ENCODE measurements around the gene DACT2.

DACT2 gene

DNA sequence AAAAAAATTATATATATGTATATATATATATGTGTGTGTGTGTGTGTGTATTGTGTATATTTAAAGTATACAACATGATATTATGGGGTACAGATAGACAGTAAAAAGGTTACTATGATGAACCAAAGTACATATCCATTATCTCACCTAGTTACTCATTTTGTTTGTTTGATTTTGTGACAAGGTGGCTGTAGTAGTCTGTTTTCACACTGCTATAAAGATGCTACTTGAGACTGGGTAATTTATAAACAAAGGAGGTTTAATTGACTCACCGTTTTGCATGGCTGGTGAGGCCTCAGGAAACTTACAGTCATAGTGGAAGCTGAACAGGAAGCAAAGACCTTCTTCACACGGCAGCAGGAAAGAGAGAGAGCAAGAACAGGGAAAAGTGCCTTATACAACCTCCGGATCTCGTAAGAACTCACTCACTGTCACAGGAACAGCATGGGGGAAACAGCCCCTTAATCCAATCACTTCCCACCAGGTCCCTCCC, 30.2 kb upstream of the DACT2 start:
- no peak for DNase-seq

DNA sequence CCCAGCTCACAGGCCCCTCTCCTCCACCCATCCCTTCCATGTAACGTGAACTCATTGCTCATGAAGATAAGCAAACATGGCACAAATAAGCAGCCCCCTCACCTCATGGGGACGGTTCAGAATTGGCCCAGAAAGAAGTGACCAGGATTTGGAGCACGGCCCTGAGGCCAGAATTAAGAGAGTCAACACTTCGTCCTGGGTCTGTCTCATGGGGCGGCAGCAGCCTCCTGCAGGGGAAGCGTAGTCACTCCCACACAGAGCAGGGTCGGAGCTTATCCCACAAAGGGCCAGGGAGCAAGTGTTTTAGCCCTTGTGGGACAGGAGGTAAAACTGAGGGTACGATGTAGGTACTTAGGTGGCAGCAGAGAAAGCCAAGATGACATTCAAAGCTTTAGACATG, 28.6 kb upstream of the DACT2 start:
- no peak for DNase-seq

DNA sequence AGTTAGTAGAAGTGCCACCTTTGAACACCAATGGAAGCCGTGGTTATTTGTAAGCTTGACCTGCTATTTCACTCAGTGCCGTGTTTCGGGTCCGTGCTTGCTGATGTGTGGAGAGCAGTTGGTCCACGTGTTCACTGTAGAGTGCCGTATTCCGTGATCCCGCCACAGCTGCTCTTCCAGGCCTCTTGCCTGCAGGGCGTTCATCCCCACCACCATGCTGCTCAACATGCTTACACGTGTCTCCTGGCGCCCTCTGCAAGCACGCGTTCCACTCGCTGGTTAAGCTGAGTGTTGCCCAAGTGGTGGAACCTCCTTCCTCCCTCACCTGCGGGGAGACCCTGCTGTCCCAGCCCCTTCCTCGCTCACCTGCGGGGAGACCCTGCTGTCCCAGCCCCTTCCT, 28.0 kb upstream of the DACT2 start:
- DNase-seq: no peak

DNA sequence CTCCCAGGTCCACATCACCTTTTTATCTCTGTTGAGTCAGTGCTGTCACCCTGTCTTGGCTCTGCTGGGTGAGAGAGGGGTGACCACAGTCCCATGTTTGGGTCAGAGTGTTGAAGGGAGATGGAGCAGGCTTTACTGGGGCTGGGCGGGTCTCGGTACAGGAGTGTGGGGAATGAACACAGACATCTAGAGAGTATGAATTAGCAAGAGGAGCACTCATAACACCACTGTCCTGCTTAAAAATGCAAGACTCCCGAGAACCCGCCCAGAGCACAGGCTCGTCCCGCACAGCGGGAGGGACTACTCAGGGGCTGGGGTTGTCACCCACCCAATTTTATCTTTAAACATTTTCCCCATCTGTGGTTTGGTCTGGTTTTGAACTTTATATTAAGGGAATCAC, 27.5 kb upstream of the DACT2 start:
- DNase-seq: no peak

DNA sequence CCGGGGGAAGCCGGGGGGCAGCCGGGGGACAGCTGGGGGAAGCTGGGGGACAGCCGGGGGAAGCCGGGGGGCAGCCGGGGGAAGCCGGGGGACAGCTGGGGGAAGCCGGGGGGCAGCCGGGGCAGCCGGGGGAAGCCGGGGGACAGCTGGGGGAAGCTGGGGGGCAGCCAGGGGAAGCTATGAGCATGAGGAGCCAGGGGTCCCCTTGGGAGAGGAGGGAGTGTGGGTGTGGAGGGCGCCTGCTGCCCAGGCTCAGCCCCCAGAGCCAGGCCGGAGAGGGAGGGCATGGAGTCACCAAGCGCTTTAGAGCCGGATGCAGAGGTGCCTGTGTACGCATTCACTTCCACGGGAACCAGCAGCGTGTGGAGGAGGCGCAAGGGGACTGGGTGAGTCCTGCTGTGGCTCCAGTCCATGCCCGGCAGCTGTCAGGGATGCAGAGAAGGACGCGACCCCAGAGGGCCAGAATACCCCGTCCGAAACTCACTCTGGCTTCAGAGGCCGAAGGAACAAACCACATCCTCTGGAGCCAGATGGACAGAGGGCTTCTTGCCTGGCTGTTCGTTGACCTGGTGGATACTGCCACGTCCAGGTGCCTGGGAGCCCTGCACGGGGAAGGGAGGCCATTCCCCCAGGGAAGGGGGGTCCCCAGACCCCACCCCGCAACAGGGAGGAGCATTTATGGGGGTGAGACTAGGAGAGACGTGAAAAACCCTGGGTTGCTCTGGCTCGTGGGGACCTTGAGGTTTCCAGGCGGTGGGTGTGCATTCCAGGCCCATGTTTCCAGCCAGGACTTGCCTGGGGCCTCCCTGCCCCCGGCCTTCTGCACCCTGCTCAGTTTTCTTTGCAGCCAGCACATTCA, 26.5 kb upstream of the DACT2 start:
- no peak for DNase-seq

DNA sequence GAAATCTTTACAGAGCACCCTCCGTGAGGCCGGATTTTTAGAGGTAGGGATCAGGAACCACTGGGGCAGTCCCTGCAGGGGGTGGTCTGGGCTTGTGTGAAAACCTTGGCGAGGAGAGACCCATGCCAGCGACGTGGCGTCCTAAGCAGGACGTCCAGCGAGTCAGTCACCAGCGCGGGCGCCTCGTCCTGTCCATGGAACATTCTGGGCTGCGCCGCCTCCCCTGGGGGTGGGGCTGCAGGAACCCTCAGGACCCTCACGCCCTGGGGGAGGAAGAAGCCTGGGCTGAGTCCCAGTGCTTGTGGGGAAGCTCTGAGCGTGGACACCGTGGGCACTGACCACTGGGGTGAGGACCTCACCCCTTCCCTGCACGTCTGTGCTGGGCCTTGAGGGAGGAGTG, 25.7 kb upstream of the DACT2 start:
- no peak for DNase-seq

DNA sequence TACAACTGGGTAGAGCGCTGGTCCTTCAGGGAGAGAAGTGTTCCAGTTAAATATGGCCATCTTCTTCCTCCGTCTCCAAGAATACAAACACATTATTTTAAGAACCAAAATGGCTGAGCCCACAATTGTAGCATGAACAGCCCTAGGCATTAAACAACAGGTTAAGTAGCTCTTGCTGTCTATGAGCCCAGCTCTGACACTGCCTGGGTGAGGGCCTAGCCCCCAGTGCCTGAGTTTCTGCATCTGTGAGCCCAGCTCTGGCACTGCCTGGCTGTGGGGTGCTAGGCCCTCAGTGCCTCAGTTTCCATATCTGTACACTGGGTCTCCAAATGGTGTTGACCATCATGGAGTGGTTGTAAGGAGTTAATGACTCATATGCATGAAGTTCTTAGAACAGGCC, 24.8 kb upstream of the DACT2 start:
- DNase-seq: no peak

DNA sequence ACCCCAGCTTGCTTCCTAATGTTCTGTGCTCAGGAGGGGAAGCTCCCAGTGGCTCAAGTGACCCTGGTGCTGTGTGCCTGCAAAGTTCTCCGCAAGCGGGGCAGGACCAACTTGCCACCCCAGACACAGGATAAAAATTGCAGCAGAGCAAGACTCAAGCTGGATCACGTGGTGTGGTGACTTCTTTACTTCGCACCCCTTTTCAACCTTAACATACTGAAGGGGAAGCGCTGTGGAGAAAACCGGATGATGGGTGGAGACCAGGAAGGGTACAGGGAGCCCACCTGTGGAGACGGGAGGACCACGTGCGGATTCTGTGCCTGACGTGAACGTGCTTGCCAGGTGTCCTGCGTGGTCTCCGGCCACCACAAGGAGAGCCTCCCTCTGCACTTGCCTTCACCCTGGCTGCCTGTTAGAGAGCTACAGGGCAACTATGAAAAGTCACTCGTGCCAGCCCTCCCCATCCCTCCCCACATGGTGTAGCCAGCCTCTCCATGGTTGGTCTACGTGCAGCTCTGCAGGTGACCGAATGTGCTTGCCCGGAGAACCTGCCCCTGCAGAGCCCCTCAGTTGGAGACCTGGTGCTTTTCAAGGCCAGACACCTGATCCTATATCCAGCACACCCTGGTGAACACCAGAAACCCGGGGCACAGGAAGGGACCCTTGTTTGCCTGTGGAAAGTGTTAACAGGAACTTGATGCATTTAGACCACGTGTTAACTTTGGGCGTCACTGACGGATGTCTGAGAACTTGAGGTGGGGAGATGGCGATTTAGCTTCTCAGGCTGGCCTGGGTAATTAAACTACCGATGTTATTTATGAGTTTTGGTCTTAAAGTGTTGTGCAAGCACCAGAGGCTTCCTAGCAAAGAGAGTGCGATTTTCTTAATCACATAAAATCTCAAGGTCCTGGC, 23.9 kb upstream of the DACT2 start:
- DNase-seq: no peak

DNA sequence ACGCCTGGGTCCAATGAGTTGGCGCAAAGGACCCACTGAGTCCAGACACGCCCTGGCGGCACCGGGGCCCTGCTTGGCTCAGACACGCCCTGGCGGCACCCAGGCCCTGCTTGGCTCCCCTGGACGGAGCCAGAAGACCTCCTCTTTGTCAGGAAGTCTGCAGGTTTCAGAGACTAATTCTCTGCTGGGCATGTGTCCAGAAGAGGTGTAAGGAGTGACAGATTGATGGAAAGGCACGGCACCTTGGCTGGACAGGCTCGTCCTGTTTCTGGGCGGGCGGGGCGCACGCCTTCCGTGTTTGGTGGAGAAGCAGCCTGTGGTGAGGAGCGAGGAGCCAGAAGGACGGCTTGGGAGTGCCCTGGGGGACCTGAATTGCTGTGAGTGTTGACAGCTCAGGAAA, 23.1 kb upstream of the DACT2 start:
- no peak for DNase-seq

DNA sequence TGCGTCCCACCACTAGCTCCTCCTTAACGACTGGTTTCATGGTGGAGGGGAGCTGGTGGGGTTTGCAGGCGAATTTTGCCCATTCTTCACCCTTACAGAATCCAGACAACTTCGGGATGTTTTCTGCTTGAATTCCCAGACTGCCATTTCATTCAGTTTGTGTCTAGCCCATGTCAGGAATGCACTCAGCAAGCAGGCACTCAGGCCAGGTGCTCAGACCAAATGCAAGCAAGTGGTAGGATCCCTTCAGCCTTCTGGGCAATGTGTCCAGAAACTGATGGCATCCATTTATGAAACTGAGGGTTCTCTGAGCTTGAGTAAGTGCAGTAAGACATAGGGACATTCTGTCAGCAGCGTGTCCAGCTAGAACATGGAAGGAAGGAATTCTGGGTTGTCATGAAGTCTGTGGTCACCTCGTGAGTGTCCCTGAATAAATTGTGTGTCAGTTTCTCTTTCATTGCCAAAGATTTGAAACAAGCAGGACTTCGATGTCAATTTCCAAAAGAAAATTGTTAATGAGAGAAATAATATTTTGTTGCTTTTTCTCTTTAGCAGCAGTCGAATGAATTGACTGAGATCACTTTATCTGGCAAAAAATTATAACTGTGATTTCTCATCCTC, 21.8 kb upstream of the DACT2 start:
- DNase-seq: no peak

DNA sequence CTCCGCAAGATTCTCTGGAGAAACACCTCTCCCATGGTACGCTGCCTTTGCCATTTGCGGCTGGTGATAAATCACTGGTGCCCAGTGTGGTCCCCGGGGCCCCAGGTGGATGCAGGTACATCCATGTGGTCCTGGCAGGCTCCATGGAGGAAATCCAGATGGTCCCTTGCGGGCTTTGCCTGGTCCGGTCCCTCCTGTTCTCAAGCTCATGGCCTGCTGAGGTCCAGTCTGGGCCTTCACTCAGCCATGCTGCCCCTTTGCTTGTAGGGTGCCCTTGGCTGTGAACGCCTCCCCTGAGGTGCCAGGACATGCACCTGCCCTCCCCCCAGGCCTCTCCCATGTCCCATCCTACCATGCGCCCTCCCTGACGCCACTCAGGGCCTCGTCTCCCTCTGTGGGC, 21.2 kb upstream of the DACT2 start:
- DNase-seq: no peak

DNA sequence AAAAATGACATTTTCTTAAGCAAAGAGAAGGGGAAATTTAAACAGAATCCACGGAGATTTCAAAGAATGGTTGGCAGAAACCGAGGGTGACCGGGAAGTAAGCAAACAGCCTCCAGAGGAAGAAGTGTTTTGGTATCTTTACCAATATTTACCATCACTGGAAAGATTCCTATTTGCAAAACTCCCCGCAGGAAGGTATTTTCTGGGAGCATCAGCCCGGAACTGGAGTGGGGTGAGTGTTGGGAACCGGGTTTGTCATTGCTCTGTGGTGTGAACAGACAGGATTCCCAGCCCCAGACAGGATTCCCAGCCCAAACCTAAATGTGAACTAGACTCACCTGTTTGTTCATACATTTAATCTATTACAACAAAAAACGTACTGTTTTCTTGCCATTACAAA, 19.2 kb upstream of the DACT2 start:
- DNase-seq: no peak

DNA sequence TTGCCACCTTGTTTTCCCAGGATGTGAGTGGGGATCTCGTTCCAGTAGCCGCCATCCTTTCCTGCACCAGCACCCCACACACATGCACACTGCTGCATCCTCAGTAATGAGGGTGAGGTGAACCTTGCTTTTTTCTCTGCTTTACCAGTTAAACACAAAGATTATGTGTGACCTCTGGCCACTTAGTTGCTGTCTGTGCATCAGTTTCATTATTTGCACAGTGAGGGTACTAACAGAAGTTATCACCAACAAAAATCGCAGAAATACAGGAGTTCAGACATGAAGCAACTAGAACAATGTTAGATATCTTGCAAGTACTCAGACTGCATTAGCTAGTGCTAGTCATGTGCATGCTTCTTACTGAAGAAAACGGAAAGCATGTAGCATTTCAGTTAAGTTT, 17.4 kb upstream of the DACT2 start:
- no peak for DNase-seq

DNA sequence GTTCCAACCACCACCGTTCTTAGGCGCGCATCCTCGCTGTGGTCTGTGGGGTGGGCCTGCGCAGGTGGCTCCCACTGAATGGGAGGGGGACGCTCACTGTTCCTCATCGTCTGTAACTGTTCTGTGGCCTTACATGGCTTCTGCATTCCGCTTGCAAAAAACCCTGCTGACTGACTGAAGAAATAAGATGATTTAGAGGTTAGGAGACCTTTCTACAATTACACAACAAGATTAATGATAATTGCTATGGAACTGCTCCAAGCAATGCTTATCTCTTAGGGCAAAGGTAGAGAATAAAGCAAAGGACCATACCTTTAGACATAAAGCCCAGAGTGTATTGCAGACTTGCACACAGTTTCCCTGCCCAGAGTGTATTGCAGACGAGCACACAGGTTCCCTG, 14.4 kb upstream of the DACT2 start:
- DNase-seq: no peak

DNA sequence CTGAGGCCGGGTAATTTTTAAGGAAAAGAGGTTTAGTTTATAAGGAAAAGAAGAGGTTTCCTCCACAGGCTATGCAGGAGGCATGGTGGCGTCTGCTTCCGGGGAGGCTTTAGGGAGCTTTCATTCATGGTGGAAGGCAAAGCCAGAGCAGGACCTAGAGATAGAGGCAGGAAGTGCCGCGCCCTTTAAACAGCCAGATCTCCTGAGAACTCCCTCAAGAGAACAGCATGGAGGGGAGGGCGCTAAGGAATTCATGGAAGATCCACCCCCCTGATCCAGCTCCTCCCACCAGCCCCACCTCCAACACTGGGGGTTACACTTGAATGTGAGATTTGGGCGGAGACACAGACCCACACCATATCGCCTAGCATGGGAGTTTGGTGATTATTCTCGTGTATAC, 13.9 kb upstream of the DACT2 start:
- DNase-seq: no peak

DNA sequence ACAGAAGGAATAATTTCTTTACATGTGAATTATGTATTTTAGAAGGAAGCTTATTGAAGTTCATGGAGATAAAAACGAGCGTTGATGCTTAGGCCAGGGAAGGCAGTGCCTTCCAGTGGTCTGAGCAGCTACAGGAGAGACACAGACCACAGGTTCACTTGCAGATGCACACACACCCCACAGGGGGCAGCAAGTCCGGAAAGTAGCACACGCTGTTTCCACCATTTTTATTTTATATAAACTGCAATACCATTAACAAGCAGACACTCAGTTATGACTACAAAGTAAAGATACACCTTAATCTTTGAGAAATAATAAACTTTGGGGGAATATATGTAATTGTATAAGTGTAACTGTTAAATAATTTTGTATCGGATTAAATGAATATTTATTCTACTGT, 13.5 kb upstream of the DACT2 start:
- no peak for DNase-seq

DNA sequence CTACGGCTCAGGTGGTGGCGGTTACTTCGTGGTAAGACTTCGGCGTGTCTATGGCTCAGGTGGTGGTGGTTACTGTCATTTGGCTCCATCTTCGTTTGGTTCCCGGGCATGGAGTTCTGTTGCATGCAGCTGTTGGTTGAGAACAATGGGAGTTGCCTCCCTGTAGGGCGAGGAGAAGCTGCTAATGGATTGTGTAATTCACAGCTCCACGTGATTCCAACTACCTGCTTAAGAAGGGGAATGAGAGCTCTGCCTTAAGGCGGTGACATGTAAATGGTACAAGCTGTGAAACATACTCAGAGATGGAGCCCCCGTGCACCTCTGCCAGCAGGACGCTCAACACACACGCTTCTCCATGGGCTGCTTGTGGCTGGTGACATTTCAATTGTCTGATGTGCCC, 12.4 kb upstream of the DACT2 start:
- DNase-seq: no peak

DNA sequence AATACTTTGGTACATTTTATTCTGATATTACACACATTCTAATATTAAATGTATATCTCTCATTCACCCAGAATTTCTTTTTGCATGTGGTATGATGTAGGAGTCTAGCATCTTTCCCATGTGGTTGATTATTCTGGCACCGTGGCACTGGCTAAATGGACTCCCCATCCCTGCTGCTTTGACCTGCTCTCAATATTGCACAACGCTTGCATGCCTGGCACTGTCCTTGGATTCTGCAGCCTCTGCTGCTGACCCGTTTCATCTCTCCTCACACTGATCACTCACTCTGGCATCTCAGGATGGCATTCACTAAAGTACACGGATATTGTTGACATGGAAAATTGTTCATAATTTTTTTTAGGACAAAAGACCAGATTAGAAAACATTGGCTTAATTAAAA, 11.5 kb upstream of the DACT2 start:
- no peak for DNase-seq

DNA sequence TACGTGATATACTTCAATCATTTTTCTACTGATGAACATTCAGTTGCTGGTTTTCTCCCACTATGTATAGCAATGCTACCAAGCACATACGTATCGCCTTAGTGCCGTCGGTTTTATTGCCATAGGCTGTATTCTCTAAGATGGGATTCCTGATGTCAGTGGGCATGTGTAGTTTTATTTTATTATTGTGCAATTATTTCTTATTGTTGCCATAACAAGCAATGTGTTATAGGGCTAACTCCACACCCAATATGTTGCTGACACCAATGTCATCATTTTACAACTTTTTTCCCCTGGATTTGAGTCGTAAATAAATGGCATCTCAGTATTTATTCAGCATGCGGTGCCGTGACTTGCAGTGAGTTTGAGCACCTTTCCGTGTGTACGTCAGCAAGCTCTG, 10.8 kb upstream of the DACT2 start:
- DNase-seq: no peak

DNA sequence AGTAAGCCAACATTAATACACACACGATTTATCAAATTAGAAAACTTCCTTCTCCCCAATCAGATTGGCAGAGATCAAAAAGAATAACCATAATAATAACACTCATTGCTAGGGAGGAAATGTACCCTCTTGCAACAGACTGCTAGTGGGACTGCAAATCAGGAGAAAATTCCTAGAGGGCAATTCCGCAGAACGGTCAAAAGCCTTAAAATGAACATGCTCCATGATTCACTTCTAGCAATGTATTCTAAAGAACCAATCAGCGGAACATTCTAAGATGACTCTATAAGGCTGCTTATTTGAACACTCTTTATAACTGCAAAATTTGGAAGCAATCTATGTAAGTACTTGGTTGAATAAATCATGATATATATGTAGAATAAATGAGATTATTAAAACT, 8.5 kb upstream of the DACT2 start:
- no peak for DNase-seq

DNA sequence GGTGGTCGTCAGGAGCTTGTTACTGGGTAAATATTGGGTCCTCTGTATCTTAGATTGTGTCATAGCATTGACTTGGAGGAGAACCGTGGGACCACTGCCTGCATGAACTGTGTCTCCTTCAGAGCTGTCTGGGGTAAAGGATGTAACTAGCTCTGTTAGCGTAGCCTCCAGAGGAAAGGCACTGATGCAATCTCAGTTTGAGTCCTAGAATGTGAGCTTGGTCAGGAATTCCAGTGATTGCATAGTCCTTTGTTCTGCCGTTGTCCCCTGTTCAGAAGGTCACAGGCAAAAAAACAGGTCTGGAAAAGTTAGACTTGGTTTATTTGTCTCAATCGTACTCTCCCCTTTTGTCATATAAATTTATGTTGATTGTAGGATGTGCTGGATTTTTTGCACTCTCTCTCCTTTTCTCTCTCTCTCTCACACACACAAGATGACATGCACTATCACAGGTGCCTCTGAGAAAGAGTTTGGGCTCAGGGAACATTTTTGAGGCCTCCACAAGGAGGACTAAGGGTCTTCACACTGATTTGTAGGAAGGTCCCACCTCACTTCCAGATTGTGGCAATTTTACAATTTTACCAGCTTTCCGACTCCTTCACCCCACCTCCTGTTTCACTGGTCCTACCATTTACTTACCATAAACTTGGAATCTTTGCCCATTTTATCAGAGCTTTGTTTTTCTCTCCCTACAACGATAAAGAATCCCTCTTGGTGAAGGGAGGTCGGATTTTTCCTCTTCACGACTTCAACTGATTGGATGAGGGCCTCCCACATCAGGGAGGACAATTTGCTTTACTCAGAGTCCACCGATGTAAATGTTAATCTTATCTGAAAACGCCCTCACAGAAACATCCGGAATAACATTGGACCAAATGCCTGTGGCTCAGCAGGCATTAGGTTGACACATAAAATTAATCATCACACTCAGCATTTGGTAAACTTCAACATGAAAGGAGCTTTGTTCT, 7.0 kb upstream of the DACT2 start:
- DNase-seq: no peak

DNA sequence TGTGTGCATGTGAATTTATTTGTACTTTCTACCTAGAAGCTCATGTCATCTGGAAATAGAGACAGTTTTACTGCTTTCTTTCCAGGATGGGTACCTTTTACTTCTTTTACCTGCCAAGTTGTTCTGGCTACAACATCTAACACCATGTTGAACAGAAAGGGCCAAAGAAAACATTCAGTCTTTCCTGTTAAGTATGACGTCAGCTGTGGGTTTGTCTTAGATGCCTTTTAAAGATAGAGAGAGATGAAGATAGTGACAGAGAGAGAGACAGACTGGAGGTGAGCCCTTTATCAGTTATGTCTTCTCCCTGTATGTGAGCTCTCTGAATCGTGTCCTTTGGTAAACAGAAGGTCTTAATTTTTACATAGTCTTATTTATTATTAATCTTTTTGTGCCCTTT, 3.4 kb upstream of the DACT2 start:
- no peak for DNase-seq
